Liver (tissue), 3 donors: ENCODE data around the gene USHBP1.

Experiments
- ATF3 ChIP-seq: IDR thresholded peaks from 2 replicates; pipeline ENCODE4 v1.6.1; 2016; ENCODE audit warnings: antibody characterized with exemption
- CTCF ChIP-seq: fragments of 150-350 bp; IDR thresholded peaks from 2 replicates; pipeline ENCODE4 v1.5.1; 2017; ENCODE audit warnings: improper control_type of control experiment, low read depth, low read length; ENCODE audit not compliant: missing input control
- FOXA1 ChIP-seq: IDR thresholded peaks from 2 replicates; pipeline ENCODE4 v1.6.1; 2016; ENCODE audit warnings: antibody characterized with exemption
- GABPA ChIP-seq, 2 donors: IDR thresholded peaks in 1 of 2; conservative IDR thresholded peaks in 1 of 2; 2 replicates each; pipeline ENCODE4 v1.6.1; 2016; ENCODE audit warnings: antibody characterized with exemption in 2 of 2, mild to moderate bottlenecking in 1 of 2, moderate library complexity in 1 of 2
- RXRA ChIP-seq, 2 donors: IDR thresholded peaks; 2 replicates each; pipeline ENCODE4 v1.6.1; 2017 to 2018; ENCODE audit warnings: antibody characterized with exemption in 2 of 2, mild to moderate bottlenecking in 1 of 2
- TAF1 ChIP-seq: conservative IDR thresholded peaks from 2 replicates; pipeline ENCODE4 v1.6.1; 2016; ENCODE audit warnings: antibody characterized with exemption, mild to moderate bottlenecking
- donor health status: healthy.
- donor health status: healthy.

GRCh38 chr19:17303940-17304267 is 39.4 kb upstream of the USHBP1 start:
- no peak for TF ChIP-seq CTCF
- TF ChIP-seq FOXA1 = no peak
- TF ChIP-seq GABPA (IDR thresholded peaks at IDR 0.05 in 1 of 2, conservative IDR thresholded peaks at IDR 0.05 in 1 of 2) = no peak
- no peak for TF ChIP-seq ATF3
- no peak for TF ChIP-seq RXRA (IDR thresholded peaks at IDR 0.05)
- TF ChIP-seq TAF1 = no peak
